Superior temporal gyrus (tissue), 1 donor: ENCODE measurements around the gene ROBO2.

Source experiments
- DNase-seq: peaks from one replicate; pipeline ENCODE4 v3.0.0-alpha.2; 2016; ENCODE audit errors: extremely low spot score

Gene ROBO2

DNA sequence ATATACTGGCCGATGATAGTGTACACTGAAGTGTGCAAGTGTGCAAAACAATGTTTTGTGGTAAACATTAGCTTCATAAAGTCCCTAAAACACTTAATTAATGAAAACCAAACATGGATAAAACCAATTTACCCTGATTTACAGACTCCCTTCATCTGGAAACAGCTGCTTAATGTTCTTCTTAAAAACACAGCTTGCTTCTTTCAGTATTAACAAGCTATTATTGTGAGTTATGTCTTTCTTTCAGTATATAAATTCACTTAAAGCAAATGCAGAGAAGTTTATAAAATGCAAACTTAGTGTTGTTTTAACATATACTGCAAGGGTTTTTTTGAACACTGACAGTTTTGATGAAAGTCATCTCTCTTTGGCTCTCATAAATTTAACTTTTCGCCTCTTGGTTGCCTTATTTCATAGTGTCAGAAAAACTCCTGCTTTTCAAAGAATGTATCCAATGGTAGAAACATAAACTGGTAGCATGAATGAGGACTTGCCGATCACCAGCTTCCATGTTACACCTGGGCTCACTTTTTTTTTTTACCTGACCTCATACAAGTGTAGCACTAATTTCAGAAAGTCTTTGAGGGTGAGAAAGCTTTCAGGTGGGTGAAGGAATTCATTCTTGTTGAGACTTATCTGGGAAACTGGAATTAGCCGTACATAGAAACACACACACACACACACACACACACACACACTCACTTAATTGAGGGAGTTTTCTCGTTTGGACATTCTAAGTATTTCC lies 532.2 kb downstream of the ROBO2 start:
- DNase-seq = no peak

DNA sequence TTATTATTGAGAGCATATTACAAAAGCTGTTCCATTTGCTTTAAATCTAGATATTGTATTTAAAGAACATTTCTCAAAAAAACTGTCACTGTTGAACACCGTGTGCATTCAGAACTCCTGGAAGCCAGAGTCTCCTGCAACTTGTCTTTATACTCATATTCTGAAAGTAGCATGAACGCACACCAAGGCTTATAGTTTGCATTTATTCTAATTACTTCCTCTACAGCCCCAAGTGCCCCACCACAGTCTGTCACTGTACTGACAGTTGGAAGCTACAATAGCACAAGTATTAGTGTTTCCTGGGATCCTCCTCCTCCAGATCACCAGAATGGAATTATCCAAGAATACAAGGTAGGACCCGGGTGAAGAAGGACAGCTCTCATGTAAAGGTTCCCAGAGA lies 537.4 kb downstream of the ROBO2 start:
- DNase-seq = no peak

DNA sequence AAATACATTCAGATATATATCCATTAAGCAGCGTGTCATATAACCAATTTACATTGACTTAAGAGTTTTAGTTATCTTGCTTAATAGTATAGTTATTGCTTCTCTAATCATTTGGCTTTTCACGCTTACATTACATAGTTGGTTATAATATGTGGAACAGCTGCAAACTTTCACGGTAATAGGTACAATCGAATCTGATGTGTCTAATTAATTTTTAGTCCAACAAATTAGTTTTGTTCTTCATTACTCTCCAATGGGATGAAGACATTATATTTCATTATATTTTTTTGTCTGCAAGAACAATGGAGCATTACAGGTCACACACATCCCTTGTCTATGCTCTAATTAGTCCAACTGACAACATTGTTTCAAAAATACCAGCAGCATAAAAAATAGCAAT lies 546.3 kb downstream of the ROBO2 start:
- no peak for DNase-seq

DNA sequence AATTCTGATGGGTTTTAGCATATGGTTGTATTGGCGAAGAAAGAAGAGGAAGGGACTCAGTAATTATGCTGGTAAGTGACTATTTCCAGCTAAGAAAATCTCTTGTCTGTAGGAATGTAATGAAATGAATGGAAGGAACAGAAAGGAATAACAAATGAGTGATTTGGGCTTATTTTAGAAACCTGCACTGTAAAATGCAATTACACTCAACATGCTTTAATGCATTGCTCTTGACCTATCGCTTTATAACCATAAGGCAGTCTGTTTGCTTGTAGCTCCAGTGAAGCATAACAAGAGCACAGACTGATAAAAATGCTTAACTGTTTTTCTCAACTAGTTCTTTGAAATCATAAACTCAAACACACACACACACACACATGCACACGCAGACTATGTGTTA lies 549.0 kb downstream of the ROBO2 start:
- no peak for DNase-seq

DNA sequence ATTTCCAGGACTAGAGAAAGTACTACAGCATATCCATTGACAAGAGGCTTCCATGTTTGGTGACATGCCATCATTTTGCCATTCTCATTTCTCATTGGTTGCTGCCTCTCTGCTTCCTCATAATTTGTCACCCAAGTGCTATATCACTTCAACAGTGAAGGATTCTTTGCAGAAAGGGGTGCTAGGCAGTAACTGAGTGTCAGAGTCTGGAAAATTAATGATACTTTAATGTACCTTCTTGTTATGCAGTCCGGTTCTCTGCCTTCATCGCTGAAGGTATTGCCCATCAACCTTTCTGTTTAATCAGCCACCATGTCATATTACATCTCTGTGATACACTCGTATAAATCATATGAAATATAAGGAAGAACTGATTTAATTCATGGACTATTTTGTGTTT lies 550.3 kb downstream of the ROBO2 start:
- no peak for DNase-seq

DNA sequence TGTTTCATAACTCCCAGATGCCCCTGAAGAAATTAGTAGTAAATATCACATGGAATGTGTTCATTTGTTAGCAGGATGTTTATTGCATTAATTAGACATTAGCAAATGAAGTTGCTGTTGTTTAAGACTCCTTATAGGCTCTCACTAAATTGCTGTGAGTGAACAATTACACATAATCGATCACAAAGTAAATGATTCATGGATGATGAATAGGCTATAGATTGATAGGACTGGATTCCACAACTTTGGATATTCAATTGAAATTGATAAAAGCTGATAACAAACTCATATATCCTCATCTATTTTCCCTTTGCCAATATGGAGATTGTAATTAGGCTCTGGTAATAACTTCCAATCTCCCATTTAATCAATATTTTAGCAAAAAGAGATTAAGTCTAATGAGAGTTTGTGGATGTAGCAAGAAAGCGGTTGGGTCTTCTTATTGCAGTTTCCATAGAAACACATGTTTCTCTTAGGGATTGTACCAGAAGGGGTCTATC lies 555.5 kb downstream of the ROBO2 start:
- DNase-seq = no peak

DNA sequence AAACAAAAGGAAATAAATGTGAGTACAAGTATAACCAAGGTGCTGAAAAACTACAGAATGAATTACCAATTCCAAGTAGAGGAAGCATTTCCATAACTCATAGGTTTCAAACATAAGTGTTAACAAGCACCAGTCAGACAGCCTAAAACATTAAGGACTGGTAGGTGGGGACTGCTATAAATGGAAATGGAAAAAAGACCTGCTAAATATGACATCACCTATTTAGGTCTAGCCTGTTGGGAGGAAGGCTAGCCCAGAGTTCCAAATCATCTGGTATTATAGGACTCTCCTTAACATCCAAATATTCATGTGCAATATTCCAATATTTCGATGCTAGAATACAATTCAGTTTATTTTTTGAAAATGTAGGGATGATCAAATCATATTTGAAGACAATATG lies 560.0 kb downstream of the ROBO2 start:
- no peak for DNase-seq

DNA sequence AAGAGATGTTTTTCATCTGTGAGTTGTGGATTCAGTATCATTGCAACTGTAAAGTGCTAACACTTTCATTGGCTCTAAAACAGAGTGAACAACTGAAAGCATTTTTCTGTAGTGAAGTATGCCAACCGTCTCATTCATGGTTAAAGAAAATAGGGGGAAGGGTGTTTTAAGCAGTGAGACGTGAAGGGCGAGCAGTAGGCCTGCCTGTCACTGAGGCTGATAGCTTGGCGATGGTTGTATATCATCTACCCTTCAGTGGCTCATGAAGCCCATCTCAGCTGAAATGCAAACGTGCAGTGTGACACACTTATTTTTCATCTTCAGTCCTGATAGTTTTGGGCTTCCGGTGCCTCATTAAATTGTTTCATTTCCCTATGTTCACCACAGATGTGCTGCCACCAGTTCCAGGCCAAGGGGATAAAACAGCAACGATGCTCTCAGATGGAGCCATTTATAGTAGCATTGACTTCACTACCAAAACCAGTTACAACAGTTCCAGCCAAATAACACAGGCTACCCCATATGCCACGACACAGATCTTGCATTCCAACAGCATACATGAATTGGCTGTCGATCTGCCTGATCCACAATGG lies 562.0 kb downstream of the ROBO2 start:
- DNase-seq = no peak

DNA sequence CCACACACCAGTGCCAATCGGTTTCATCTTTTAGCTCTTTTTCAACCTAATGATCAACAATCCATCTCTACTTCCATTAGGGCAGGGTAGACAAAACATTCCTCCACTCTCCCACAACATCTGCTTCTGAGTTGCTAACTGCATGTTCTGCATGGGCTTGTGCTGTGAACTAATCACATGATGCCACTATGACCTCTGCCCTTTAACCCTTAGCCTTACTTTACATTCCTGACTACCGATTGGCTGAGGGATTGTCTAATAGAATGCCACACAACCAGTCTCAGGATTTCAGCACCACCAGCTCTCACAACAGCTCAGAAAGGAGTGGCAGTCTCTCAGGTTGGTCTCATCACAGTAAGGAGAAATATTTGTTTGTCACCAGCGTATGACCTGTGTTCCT lies 562.8 kb downstream of the ROBO2 start:
- no peak for DNase-seq

DNA sequence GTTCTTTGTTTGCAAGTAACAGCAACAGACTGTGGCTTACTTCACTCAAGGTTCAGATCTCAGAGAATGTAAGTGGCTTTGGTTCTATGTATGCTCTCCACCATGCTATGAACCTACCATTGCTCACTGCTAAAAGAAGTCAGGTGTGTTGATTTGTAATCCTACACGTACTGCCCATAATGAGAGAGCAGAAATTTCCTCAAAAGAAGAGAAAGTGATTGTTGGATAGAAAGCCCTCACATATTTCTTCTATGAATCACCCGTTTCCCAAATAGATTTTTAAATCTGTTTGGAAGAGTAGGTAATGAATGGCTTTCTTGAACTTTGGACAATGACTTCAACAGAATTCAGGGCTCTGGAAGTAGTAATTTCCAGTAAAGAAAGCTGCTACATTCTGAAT lies 565.4 kb downstream of the ROBO2 start:
- DNase-seq = no peak

DNA sequence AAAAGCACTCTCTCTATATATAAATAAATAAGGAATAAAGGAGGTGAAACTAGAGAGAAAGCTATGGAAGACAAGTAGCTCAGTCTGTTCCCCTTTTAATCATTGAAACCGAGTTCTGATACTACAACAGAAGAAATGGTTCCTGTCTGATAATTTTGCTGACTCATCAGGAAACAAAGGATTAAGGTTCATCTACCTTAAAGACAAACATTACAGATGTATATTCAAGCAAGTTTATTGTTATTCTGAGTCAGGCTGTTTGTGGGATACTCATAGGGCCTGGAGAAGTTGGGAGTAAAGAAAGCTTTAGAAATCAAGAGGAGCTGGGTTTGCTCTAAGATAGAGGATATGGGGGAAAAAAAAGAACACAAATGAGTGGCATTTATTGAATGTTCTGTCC lies 566.0 kb downstream of the ROBO2 start:
- DNase-seq = no peak

DNA sequence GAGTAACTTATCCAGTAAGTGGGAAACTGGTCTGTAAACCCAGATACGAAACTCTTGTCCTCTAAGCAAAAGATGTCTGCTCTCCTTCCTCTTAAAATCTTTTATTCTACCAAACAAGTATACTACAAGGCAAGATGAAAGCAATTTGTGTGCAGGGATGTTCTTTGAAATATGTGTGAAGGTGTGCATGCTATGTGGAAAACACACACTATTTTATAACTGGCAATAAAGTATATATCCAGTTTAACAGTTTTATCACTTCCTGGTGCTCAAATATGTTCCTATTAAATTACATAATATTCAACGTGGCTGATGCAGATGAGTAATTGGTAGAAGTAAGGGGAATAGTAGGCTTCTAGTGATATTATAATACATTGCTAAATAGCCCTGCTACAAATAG lies 566.5 kb downstream of the ROBO2 start:
- DNase-seq = no peak

DNA sequence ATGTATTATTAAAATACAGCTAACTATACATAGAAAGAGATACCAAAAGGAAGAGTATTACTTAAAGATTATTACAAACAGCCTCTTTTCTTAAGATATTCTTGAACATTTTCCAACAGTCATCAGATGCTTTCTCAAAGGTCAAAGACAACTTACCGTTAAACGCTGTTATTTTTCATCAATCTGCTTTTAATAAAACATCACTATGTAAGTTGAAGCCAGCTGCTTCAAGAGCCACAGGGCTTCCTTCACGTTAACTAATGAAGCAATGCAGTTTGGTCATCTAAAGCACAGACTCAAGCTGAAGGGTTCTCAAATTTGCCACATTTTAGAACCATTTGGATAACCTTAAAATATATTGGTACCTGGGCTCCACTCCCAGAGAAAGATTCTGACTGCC lies 578.8 kb downstream of the ROBO2 start:
- no peak for DNase-seq

DNA sequence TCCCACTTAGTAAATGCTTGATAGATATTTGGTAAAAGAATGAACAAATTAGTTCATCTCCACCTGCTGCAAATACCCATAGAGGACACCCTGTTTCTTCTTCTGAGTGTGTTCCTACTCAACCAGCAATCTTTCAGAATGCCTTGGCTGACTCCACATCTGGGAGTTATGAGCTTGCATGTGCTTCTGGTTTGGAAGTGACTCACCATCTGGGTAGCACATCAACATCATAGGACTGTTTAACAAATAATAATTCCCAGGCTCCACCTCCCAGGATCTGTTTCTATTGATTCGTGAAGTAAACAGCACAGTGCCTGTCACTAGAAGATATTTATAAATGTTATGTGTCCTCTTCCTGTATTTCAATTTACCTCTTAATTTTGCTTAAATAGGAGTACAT lies 580.1 kb downstream of the ROBO2 start:
- DNase-seq = no peak

DNA sequence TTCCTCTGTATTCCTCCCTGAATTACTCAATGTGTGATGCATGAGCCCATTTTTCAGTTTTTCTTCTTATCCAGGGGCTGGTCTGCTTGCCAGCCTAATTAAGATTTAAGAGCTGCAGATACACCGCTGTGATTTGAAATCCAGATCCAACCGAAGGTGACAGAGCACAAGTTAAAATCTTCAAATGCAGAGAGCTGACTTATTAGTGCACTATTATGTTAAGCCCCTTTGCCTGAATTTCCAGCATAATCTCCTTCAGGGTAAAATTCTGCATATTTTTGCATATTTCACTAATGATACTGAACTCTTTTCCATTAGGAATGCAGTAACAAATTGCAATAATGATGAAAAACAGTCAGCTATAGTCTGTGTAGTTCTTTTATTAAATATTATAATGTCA lies 583.6 kb downstream of the ROBO2 start:
- DNase-seq = no peak

DNA sequence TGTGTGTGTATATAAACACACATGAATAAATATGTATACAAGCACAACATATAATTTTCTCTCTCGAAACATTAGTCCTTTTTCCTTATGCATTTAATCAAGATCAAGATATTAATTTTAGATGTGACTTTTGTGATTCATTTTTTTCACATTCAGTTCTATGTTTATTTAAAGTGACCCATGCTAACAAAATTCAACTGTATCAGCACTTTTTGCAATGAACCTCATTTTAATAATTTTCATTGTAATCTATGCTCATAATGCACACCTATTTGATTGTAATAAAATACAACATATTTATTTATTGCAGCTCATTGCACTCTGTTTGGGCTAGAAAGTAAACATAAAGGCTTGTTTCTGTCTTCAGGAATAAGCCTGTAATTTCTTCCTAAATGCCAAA lies 586.3 kb downstream of the ROBO2 start:
- DNase-seq = no peak

DNA sequence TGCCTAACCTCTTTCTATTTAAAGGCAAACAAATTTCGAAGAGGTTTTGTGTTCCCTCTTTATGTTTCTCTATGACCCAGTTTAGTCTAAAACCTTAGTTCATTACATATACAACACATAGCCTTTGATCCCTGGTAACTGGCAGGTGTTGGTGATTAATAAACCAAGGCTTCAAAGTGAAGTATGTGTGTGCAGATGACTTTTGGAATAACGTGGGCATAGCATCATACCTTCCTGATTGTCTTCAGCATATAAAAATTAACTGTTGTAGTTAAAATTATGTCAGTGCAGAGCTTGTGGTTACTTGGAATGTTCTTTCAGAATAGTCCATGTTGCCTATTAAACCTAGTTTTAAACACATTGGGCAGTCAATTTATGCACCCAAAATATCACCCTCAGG lies 608.3 kb downstream of the ROBO2 start:
- no peak for DNase-seq

DNA sequence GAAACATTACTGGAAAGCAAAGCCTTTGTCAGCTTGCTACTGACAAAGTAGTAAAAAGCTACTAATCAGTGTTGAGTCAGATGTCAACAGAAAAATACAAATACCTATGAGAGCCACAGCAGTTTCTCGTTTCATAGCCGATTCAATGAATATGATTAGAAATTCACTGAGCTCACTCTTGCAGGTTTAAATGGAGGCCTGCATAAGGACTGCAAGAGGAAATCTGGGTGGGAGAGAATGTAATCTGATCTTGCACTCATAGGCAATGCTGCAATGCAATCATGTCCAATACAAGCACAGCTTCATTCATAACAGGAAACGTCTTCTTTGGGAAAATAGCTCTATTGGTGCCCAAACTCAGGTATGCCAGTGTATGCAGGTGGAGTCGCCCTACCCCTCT lies 608.8 kb downstream of the ROBO2 start:
- DNase-seq = no peak

DNA sequence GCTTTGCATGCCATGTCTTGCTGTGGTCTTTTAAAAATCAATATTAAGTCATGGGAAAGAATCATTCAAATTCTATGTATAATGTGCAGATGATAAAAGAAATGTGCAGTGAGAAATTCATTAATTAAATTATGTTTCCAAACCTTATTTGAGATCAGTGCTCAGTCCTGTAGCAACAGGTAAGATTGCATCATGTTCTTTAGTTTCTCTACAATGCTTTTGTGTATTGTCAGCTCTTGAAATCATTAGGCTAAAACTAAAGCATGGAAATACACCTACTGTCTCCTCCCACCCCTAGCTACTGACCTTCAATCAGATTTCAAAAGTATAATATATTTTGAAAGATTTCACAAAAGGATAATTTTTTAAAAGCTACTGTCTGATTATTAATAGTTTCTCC lies 612.7 kb downstream of the ROBO2 start:
- no peak for DNase-seq

DNA sequence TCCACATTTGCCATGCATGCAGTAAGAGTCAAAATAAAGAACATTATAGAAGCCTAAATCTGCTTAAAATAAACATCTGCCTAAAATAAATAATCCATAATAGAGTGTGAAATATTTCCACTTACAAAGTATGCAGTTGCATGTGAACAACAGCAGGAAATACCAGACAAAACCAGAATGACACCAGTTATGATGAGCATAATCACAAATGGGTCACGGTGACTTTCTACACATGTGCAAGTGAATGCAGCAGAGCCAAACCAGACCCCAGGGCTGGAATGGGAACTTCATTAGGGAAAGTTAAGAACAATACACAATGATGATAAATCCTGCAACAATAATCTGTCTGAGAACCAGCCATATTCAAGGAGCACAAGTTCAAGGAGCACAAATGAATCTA lies 615.5 kb downstream of the ROBO2 start:
- no peak for DNase-seq

DNA sequence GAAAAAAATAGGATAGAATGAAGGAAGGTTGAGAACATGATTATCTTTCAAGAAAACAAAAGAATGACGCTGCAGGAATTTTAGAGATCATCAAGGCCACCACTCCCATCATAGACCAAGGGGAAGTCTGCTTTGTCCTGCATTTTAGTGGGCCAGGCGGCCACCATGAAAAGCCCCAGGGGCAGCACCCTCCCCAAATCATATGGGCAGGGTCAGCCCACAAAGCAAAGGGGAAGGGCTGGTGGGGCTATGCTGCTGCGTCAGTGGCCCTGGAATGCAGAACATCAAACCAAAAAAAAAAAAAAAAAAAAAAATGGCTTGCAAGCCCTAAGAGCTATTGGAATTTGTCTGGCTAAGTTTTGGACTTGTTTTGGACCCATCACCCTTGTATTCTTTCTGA lies 620.8 kb downstream of the ROBO2 start:
- DNase-seq = no peak

DNA sequence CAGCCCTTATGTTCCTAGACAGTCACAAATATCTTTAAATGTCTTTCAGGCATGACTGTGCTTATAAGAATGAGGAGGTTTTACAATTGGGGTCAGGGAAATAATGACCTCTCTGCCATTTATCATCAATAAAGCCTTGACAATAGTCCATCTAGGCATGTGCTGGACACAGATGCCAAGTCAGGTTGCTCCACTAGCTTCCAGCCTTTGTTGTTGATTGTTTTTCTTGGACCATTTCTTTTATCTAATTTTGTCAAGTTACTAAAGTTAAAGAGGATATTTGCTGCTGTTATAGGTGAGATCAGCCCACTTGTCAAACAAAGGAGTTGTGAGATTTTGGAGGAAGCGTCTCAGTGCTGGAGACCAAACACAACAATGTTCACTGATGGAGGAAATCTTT lies 628.0 kb downstream of the ROBO2 start:
- no peak for DNase-seq

DNA sequence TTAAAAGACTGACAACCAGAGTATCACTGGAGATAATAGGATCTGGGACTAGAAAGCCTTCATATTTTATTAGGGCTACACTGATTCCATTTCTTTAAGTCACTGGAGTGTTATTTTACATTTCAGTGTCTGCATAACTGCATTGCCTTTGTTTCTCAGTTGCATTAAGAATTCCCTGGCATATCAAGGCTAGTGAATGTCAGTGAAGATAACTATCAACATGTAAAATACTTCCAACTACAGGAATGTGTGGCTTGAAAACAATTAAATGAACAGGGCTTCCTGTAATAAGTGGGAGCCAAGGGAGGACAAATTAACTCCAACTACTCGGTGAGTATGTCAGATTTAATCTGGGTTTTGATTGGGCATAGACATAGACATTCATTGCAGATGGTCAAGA lies 628.5 kb downstream of the ROBO2 start:
- DNase-seq = no peak

DNA sequence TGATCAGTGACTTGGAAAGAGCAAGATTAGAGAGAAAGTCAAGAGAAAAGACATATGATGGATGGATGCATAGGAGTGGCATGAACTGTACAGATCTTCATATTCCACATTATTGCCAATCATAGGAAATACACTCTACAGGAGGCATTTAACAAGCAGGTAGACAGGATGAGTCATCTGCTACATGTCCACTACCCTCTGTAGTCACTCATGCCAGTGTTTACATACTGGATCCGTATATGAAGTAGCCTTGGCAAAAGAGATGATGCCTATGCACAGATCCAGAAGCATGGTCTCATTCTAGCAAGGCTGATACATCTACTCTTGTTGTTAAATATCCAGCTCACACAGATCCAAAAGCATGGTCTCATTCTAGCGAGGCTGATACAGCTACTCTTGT lies 632.1 kb downstream of the ROBO2 start:
- DNase-seq = no peak
